Sigmoid colon (tissue), 7 donors: ENCODE results near the gene C1orf226. TPM values are rescaled to one million over a fixed set of nuclear protein-coding genes. Genes with fewer than 3 reads are reported as not detected.
A peak's percentile ranks its signal among the peaks of the same experiment; 100 is the strongest.

Experiments
- DNase-seq: peaks from one replicate; pipeline ENCODE4 v3.0.0-alpha.2; 2019
- H3K27ac ChIP-seq, 4 donors: fragments of 200-600 bp; sonication (generic); one replicate each; pipeline ENCODE4 v1.5.1; 2016 to 2019; ENCODE audit warnings: mild to moderate bottlenecking in 1 of 4
- H3K27me3 ChIP-seq, 3 donors: fragments of 200-600 bp; sonication (generic); one replicate each; pipeline ENCODE4 v1.5.1; 2019; ENCODE audit warnings: mild to moderate bottlenecking in 1 of 3
- H3K36me3 ChIP-seq, 4 donors: fragments of 200-600 bp; sonication (generic); one replicate each; pipeline ENCODE4 v1.5.1; 2016 to 2019
- H3K4me1 ChIP-seq, 4 donors: fragments of 200-600 bp; sonication (generic); one replicate each; pipeline ENCODE4 v1.5.1; 2017 to 2019
- H3K4me3 ChIP-seq, 4 donors: fragments of 200-600 bp; sonication (generic); one replicate each; pipeline ENCODE4 v1.5.1; 2017 to 2019; ENCODE audit warnings: mild to moderate bottlenecking in 2 of 4, moderate library complexity in 1 of 4
- H3K9me3 ChIP-seq, 4 donors: fragments of 200-600 bp in 3 of 4; sonication (generic) in 3 of 4; one replicate each; pipeline versions ENCODE4 v1.5.1 to v1.6.1; 2013 to 2019
- EP300 ChIP-seq, 4 donors: sonication (generic); formaldehyde crosslinking; IDR thresholded peaks; one replicate each; pipeline ENCODE4 v1.6.1; 2017; ENCODE audit warnings: antibody characterized with exemption in 4 of 4
- POLR2A ChIP-seq, 2 donors: fragments of 450-650 bp; IDR thresholded peaks; one replicate each; pipeline ENCODE4 v1.6.1; 2016; ENCODE audit warnings: antibody characterized with exemption in 2 of 2, mild to moderate bottlenecking in 2 of 2, moderate library complexity in 2 of 2
- POLR2AphosphoS5 ChIP-seq, 4 donors: sonication (generic); formaldehyde crosslinking; IDR thresholded peaks; one replicate each; pipeline ENCODE4 v1.6.1; 2017; ENCODE audit warnings: antibody characterized with exemption in 4 of 4
- WGBS, 2 donors: extraction: QIAGEN DNeasy Blood & Tissue Kit; methylation state at CpG; one replicate each; pipeline ENCODE4 v1.1.7; 2013; 5-methylcytosine and 5-hydroxymethylcytosine counted together
- intact Hi-C: fragments of 100-400 bp; cut with DNase I; formaldehyde crosslinking; loops from one replicate; pipeline ENCODE4 v1.15.1; 2023
- polyA plus RNA-seq, 3 donors: library from polyadenylated mRNA; stranded (reverse); fragments of 200-250 nt; gene quantifications; one replicate each; pipeline ENCODE4 v1.2.3, GENCODE V29; 2013
- total RNA-seq, 4 donors: library from RNA; depleted of rRNA; stranded (reverse); fragments of >200 nt; gene quantifications; one replicate each; pipeline ENCODE4 v1.1.0, GENCODE V29; 2016
- TF ChIP-seq, protein P1 (sequence below), 4 experiments: fragments of 450-650 bp in 3 of 4; fragments of 200-600 bp in 1 of 4; IDR thresholded peaks; one replicate each; pipeline ENCODE4 v1.5.1; 2016 to 2019; ENCODE audit warnings: antibody characterized with exemption in 4 of 4, mild to moderate bottlenecking in 3 of 4, moderate library complexity in 2 of 4
- donor health status: healthy with polysubstance abuse.
- donor health status: Bipolar disorder and iron deficiency.
- donor health status: healthy.

The C1orf226 gene
- total and polyA plus RNA-seq, 7 donors = 6.6 to 16.1 (median 13.2) TPM

DNA sequence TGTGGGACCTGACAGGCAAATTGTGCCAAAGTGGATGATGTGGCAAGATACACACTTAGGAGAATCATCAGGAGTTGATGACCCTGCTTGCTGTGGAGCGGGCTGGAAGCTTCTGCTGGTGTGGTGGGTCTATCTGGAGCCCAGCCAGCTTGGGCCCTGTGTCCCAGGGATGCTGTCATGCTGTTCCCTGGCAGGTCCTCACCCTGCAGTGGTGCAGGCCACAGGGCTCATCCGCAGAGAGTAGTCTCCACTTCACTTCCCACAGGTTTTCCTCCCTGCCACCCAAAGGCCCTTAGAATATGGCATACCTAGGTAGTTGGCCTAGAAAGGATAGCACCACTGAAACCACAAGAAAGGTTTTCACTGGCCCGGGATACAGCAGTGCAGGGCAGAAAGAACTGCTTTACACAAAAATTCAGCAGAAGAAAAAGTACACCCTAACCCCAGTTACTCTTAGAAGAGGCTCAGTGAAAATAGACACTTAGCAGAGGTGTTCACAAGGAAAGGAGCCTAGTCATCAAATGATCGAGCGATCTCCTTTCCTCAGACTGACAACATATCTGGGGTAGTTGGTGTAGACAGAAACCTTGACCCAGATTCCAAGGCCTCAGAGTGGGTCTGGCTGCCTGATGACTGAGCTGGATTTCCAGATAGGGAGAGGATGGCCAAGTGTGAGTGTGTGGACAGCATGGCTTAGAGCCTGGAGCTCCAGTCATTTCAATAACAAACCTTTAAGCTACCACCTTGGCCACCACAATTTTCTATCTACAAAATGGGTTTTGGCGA lies 1.3 kb upstream of the C1orf226 start:
- intact Hi-C loops = no loop called here
- WGBS, 2 donors = 87 to 94% methylated on average over 6 of the region's 6 CpGs
- no peak overlapping the region for H3K27ac ChIP-seq

DNA sequence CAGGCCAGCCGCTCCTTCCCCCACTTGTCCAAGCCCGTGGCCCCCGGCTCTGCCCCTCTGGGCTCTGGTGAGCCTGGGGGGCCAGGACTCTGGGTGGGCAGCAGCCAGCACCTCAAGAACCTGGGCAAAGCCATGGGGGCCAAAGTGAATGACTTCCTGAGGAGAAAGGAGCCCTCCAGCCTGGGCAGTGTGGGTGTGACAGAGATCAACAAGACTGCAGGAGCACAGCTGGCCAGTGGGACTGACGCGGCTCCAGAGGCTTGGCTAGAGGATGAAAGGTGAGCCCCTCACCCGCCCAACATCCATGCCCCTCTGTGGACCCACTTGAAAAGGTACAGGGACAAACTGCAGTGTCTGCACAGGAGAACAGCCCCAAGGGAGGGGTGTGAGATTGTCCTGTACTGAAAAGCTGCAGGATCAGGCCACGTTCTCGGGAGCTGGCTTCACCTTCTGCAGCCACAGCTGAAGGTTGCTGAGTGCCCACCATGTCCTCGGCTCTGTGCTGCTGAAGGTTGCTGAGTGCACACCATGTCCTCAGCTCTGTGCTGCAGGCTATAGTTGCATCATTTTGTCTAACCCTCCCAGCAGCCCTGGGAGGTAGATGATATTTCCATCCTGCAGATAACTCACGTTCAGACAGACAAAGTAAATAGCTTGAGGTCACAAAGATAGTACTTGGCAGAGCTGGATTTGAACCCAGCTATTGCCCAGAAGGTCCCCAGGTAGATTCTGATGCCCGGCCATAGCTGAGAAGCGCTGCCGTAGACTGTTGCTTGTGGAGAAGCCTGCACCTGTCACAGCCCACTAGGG lies 618 bp downstream of the C1orf226 start:
- 50 to 82% methylated on average over 13 of the region's 13 CpGs for WGBS, 2 donors
- Histone ChIP-seq H3K4me3 (no peak overlapping the region), H3K36me3 (peaks cover 0 to 18% (median 2%) of the 10 kb centered on the region in 4 donors), H3K27ac (peak overlapping the region in 1 of 4 donors; percentile 35), H3K4me1 (no peaks in the 10 kb centered on the region), H3K9me3 (no peaks in the 10 kb centered on the region), H3K27me3 (no peaks in the 10 kb centered on the region)
- DNase-seq = peak; percentile 29
- TF ChIP-seq EP300 (IDR thresholded peaks at IDR 0.05) = no peak
- no peak for TF ChIP-seq POLR2AphosphoS5 (IDR thresholded peaks at IDR 0.05)
- TF ChIP-seq, protein P1, sequence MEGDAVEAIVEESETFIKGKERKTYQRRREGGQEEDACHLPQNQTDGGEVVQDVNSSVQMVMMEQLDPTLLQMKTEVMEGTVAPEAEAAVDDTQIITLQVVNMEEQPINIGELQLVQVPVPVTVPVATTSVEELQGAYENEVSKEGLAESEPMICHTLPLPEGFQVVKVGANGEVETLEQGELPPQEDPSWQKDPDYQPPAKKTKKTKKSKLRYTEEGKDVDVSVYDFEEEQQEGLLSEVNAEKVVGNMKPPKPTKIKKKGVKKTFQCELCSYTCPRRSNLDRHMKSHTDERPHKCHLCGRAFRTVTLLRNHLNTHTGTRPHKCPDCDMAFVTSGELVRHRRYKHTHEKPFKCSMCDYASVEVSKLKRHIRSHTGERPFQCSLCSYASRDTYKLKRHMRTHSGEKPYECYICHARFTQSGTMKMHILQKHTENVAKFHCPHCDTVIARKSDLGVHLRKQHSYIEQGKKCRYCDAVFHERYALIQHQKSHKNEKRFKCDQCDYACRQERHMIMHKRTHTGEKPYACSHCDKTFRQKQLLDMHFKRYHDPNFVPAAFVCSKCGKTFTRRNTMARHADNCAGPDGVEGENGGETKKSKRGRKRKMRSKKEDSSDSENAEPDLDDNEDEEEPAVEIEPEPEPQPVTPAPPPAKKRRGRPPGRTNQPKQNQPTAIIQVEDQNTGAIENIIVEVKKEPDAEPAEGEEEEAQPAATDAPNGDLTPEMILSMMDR (IDR thresholded peaks at IDR 0.05) = no peak
- TF ChIP-seq POLR2A (IDR thresholded peaks at IDR 0.05) = no peak
- intact Hi-C loops = no loop called here

More for the DNA sequence above, 1.3 kb upstream of the C1orf226 start:
- Histone ChIP-seq H3K36me3 (peaks cover 0 to 18% (median 2%) of the 10 kb centered on the region in 4 donors), H3K4me3 (no peak overlapping the region), H3K27me3 (no peaks in the 10 kb centered on the region), H3K9me3 (no peaks in the 10 kb centered on the region), H3K4me1 (no peaks in the 10 kb centered on the region)
- DNase-seq = no peak
- no peak for TF ChIP-seq POLR2A (IDR thresholded peaks at IDR 0.05)
- no peak for TF ChIP-seq EP300 (IDR thresholded peaks at IDR 0.05)
- TF ChIP-seq, protein P1 (IDR thresholded peaks at IDR 0.05) = no peak
- no peak for TF ChIP-seq POLR2AphosphoS5 (IDR thresholded peaks at IDR 0.05)

- DNase-seq = peak; percentile 26
- WGBS, 2 donors = 94 to 98% methylated on average over 6 of the region's 6 CpGs
- intact Hi-C loops = no loop called here
- no peaks in the 10 kb centered on the region for H3K27me3 ChIP-seq
- no peak overlapping the region for H3K27ac ChIP-seq
- H3K9me3 ChIP-seq = no peaks in the 10 kb centered on the region
- H3K4me1 ChIP-seq = no peaks in the 10 kb centered on the region
- no peak overlapping the region for H3K4me3 ChIP-seq
- peaks cover 0 to 18% (median 2%) of the 10 kb centered on the region in 4 donors for H3K36me3 ChIP-seq
- no peak for TF ChIP-seq POLR2AphosphoS5 (IDR thresholded peaks at IDR 0.05)
- no peak for TF ChIP-seq POLR2A (IDR thresholded peaks at IDR 0.05)
- no peak for TF ChIP-seq EP300 (IDR thresholded peaks at IDR 0.05)
Observed at GRCh38 chr1:162383091-162383490, 1.6 kb downstream of the C1orf226 start.

- Histone ChIP-seq H3K4me1 (no peaks in the 10 kb centered on the region), H3K36me3 (peaks cover 0 to 18% (median 2%) of the 10 kb centered on the region in 4 donors), H3K4me3 (no peak overlapping the region), H3K27ac (no peak overlapping the region), H3K9me3 (no peaks in the 10 kb centered on the region), H3K27me3 (no peaks in the 10 kb centered on the region)
- peak; percentile 28 for DNase-seq
- TF ChIP-seq, protein P1 (IDR thresholded peaks at IDR 0.05) = no peak
- TF ChIP-seq POLR2AphosphoS5 (IDR thresholded peaks at IDR 0.05) = no peak
- TF ChIP-seq POLR2A (IDR thresholded peaks at IDR 0.05) = no peak
- TF ChIP-seq EP300 (IDR thresholded peaks at IDR 0.05) = no peak
- WGBS, 2 donors = 93 to 95% methylated on average over 8 of the region's 8 CpGs
- intact Hi-C loops = no loop called here
Observed at GRCh38 chr1:162383516-162383915, 2.0 kb downstream of the C1orf226 start.

GRCh38 chr1:162384116-162384515 lies 2.6 kb downstream of the C1orf226 start:
- TF ChIP-seq, protein P1 (IDR thresholded peaks at IDR 0.05) = no peak
- TF ChIP-seq EP300 (IDR thresholded peaks at IDR 0.05) (no peak), POLR2AphosphoS5 (IDR thresholded peaks at IDR 0.05) (no peak), POLR2A (IDR thresholded peaks at IDR 0.05) (no peak)
- 93 to 96% methylated on average over 6 of the region's 6 CpGs for WGBS, 2 donors

More at GRCh38 chr1:162384116-162384515, 2.6 kb downstream of the C1orf226 start:
- Histone ChIP-seq H3K36me3 (peaks cover 0 to 18% (median 2%) of the 10 kb centered on the region in 4 donors), H3K9me3 (no peaks in the 10 kb centered on the region), H3K27ac (no peak overlapping the region), H3K4me3 (no peak overlapping the region), H3K4me1 (no peaks in the 10 kb centered on the region), H3K27me3 (no peaks in the 10 kb centered on the region)
- peak; percentile 48 for DNase-seq
- intact Hi-C loops = no loop called here
